Mammary epithelial cell (primary cell): ENCODE results near the gene CDH13.

Source experiments
- CTCF ChIP-seq, 2 donors: IDR thresholded peaks in 1 of 2; conservative IDR thresholded peaks in 1 of 2; 2 replicates each; pipeline ENCODE4 v1.5.1; 2011 to 2012; ENCODE audit warnings: inconsistent platforms in 2 of 2, low read length in 2 of 2, mild to moderate bottlenecking in 2 of 2, control low read depth in 1 of 2, low read depth in 1 of 2; ENCODE audit not compliant: insufficient read depth in 1 of 2; ENCODE audit errors: extremely low read depth in 1 of 2
- EZH2 ChIP-seq: IDR thresholded peaks from 2 replicates; pipeline ENCODE4 v1.6.1; 2012; ENCODE audit warnings: low read length, inconsistent platforms, borderline replicate concordance

GRCh38 chr16:83118365-83118764 is 491.6 kb downstream of the CDH13 start:
- TF ChIP-seq CTCF (conservative IDR thresholded peaks at IDR 0.05 in 1 of 2, IDR thresholded peaks at IDR 0.05 in 1 of 2; ENCODE audit: extremely low read depth in 1 of 2, insufficient read depth in 1 of 2, low read depth in 1 of 2, low read length in 2 of 2) (no peak), EZH2 (no peak)
